HG03575 (cell line): Measurements from ENCODE around the gene APELA.
"Not testable (repeated sequence)": the region's sequence is repeated elsewhere in the genome, so short reads cannot be mapped to it uniquely, and the experiment has no call there.

Source experiments
- ATAC-seq: cut with Tn5 transposase; IDR thresholded peaks from one replicate; pipeline ENCODE4 v1.9.1; 2021; ENCODE audit not compliant: unreplicated experiment, insufficient number of reproducible peaks, low FRiP score; ENCODE audit errors: extremely low read depth

APELA gene

GRCh38 chr4:164913506-164913905, 36.5 kb downstream of the APELA start:
- ATAC-seq = not testable (repeated sequence)

GRCh38 chr4:164918956-164919355, 42.0 kb downstream of the APELA start:
- ATAC-seq = no peak

GRCh38 chr4:164924670-164925238, 47.8 kb downstream of the APELA start:
- no peak for ATAC-seq

- ATAC-seq = no peak
Measured at GRCh38 chr4:164926301-164926700, 49.3 kb downstream of the APELA start.

- ATAC-seq = not testable (repeated sequence)
Measured at GRCh38 chr4:164927101-164927500, 50.1 kb downstream of the APELA start.

- ATAC-seq = no peak
Measured at GRCh38 chr4:164930647-164931046, 53.7 kb downstream of the APELA start.

- ATAC-seq = no peak
Measured at GRCh38 chr4:164931551-164932324, 54.8 kb downstream of the APELA start.

- ATAC-seq = no peak
Measured at GRCh38 chr4:164933244-164933643, 56.3 kb downstream of the APELA start.

- peak; percentile 40 for ATAC-seq
Measured at GRCh38 chr4:164935363-164935762, 58.4 kb downstream of the APELA start.

- peak; percentile 27 for ATAC-seq
Measured at GRCh38 chr4:164935865-164936606, 59.1 kb downstream of the APELA start.

GRCh38 chr4:164937576-164938270, 60.7 kb downstream of the APELA start:
- no peak for ATAC-seq

- no peak for ATAC-seq
Measured at GRCh38 chr4:164943192-164943591, 66.2 kb downstream of the APELA start.

- ATAC-seq = no peak
Measured at GRCh38 chr4:164945146-164945545, 68.2 kb downstream of the APELA start.

GRCh38 chr4:164946810-164947209, 69.8 kb downstream of the APELA start:
- no peak for ATAC-seq
